CD14-positive monocyte (primary cell): ENCODE measurements around the gene CACNA1E. TPM values are rescaled to one million over a fixed set of nuclear protein-coding genes. Genes with fewer than 3 reads are reported as not detected.

Experiments used
- DNase-seq, 3 donors: peaks; one replicate each; pipeline ENCODE4 v3.0.0-alpha.2; 2011 to 2022
- H2AFZ ChIP-seq: 2 replicates; pipeline ENCODE4 v1.6.0; 2012; ENCODE audit warnings: mild to moderate bottlenecking, low read depth, low read length, inconsistent platforms; ENCODE audit not compliant: insufficient read depth, poor library complexity, severe bottlenecking
- H3K27ac ChIP-seq, 2 donors: 1 replicate in 1 of 2; 2 replicates in 1 of 2; pipeline ENCODE4 v1.5.1; 2012 to 2013; ENCODE audit warnings: low read length in 2 of 2, control low read depth in 1 of 2, inconsistent platforms in 1 of 2, low read depth in 1 of 2, mild to moderate bottlenecking in 1 of 2
- H3K27me3 ChIP-seq, 2 donors: one replicate each; pipeline versions ENCODE4 v1.6.0 to v1.6.1; 2011 to 2013; ENCODE audit warnings: low read length in 2 of 2; ENCODE audit not compliant: control insufficient read depth in 2 of 2, insufficient read depth in 2 of 2
- H3K36me3 ChIP-seq, 2 donors: replicated peaks in 1 of 2; 1 replicate in 1 of 2; 2 replicates in 1 of 2; pipeline versions ENCODE4 v1.5.1 to v1.6.1; 2012 to 2013; ENCODE audit warnings: low read length in 2 of 2, control low read depth in 1 of 2, inconsistent platforms in 1 of 2, mild to moderate bottlenecking in 1 of 2; ENCODE audit not compliant: insufficient read depth in 2 of 2, control insufficient read depth in 1 of 2
- H3K4me1 ChIP-seq, 2 donors: 1 replicate in 1 of 2; 2 replicates in 1 of 2; pipeline versions ENCODE4 v1.5.1 to v1.6.1; 2012 to 2013; ENCODE audit warnings: low read length in 2 of 2, control low read depth in 1 of 2, inconsistent platforms in 1 of 2, mild to moderate bottlenecking in 1 of 2, moderate library complexity in 1 of 2; ENCODE audit not compliant: insufficient read depth in 2 of 2, control insufficient read depth in 1 of 2
- H3K4me2 ChIP-seq: replicated peaks from 2 replicates; pipeline ENCODE3; 2012; ENCODE audit warnings: low read length, moderate library complexity, mild to moderate bottlenecking; ENCODE audit not compliant: poor library complexity, severe bottlenecking; ENCODE audit errors: extremely low read depth
- H3K4me3 ChIP-seq, 3 experiments: fragments of 200-600 bp in 1 of 3; sonication (generic) in 1 of 3; replicated peaks in 1 of 3; 1 replicate in 2 of 3; 2 replicates in 1 of 3; pipeline ENCODE4 v1.5.1; 2011 to 2013; ENCODE audit warnings: low read length in 3 of 3, mild to moderate bottlenecking in 3 of 3, control low read depth in 2 of 3, low read depth in 2 of 3, inconsistent platforms in 1 of 3, moderate library complexity in 1 of 3
- H3K79me2 ChIP-seq: 2 replicates; pipeline ENCODE4 v1.6.0; 2012; ENCODE audit warnings: mild to moderate bottlenecking, control low read depth, inconsistent platforms, low read length, moderate library complexity; ENCODE audit not compliant: insufficient read depth
- H3K9ac ChIP-seq: 2 replicates; pipeline ENCODE4 v1.6.0; 2017; ENCODE audit warnings: low read length, mild to moderate bottlenecking; ENCODE audit not compliant: insufficient read depth, poor library complexity, severe bottlenecking
- H3K9me3 ChIP-seq, 2 donors: replicated peaks in 1 of 2; 1 replicate in 1 of 2; 2 replicates in 1 of 2; pipeline versions ENCODE4 v1.5.1 to v1.6.1; 2012 to 2013; ENCODE audit warnings: low read length in 2 of 2, control low read depth in 1 of 2; ENCODE audit not compliant: control insufficient read depth in 1 of 2, insufficient read depth in 1 of 2
- H4K20me1 ChIP-seq: 2 replicates; pipeline ENCODE4 v1.6.0; 2012; ENCODE audit warnings: mild to moderate bottlenecking, low read length, control low read depth, moderate library complexity; ENCODE audit not compliant: insufficient read depth
- H3K27ac Mint-ChIP-seq, 7 donors: one replicate each; pipeline ENCODE4 v1.8.0; 2020; ENCODE audit warnings: mild to moderate bottlenecking in 7 of 7, mixed read lengths in 7 of 7, moderate library complexity in 6 of 7, inconsistent platforms in 2 of 7
- H3K27me3 Mint-ChIP-seq, 3 donors: one replicate each; pipeline ENCODE4 v1.8.0; 2021 to 2022; ENCODE audit warnings: low read depth in 3 of 3, mild to moderate bottlenecking in 3 of 3, mixed read lengths in 3 of 3, moderate library complexity in 3 of 3, inconsistent platforms in 1 of 3
- H3K36me3 Mint-ChIP-seq, 2 donors: one replicate each; pipeline ENCODE4 v1.8.0; 2020; ENCODE audit warnings: mixed read lengths in 2 of 2, inconsistent platforms in 1 of 2, mild to moderate bottlenecking in 1 of 2
- H3K4me1 Mint-ChIP-seq: one replicate; pipeline ENCODE4 v1.8.0; 2020; ENCODE audit warnings: mild to moderate bottlenecking, mixed read lengths
- H3K4me3 Mint-ChIP-seq, 2 donors: one replicate each; pipeline ENCODE4 v1.8.0; 2020; ENCODE audit warnings: mild to moderate bottlenecking in 2 of 2, mixed read lengths in 2 of 2, moderate library complexity in 1 of 2
- H3K9me3 Mint-ChIP-seq, 7 donors: one replicate each; pipeline ENCODE4 v1.8.0; 2020 to 2022; ENCODE audit warnings: mixed read lengths in 7 of 7, mild to moderate bottlenecking in 6 of 7, moderate library complexity in 6 of 7, inconsistent platforms in 2 of 7
- CTCF ChIP-seq: fragments of 200-600 bp; IDR thresholded peaks from one replicate; pipeline ENCODE4 v1.8.0; 2022; ENCODE audit warnings: antibody characterized with exemption, mild to moderate bottlenecking
- WGBS: methylation state at CpG from one replicate; pipeline ENCODE4 v1.1.5; 2013; ENCODE audit warnings: missing lambda C conversion rate; ENCODE audit not compliant: insufficient coverage; 5-methylcytosine and 5-hydroxymethylcytosine counted together
- intact Hi-C, 2 donors: fragments of 100-400 bp; cut with micrococcal nuclease; formaldehyde crosslinking; loops; one replicate each; pipeline versions ENCODE4 v1.15.0 to v1.15.1; 2023
- polyA plus RNA-seq, 3 donors: library from polyadenylated mRNA; depleted of rRNA in 1 of 3; unstranded in 2 of 3; stranded (reverse) in 1 of 3; fragments of 300-500 nt in 2 of 3; fragments of >200 nt in 1 of 3; fragmentation: Illumina TruSeq in 2 of 3; gene quantifications; 1 replicate in 2 of 3; 2 replicates in 1 of 3; pipeline ENCODE4 v1.2.3, GENCODE V29; 2012 to 2021

CACNA1E gene
- polyA plus RNA-seq, 3 donors = 0.04 TPM; not detected in 2

- no peak overlapping the region for H3K9ac ChIP-seq
- no peak overlapping the region for H3K27ac ChIP-seq
- no peak for DNase-seq
- no peaks in the 10 kb centered on the region for H3K36me3 ChIP-seq
- H3K4me3 ChIP-seq = no peak overlapping the region
- Mint-ChIP-seq H3K27me3 (peaks cover 10 to 12% (median 11%) of the 10 kb centered on the region in 3 donors), H3K4me1 (peaks cover 16% of the 10 kb centered on the region), H3K9me3 (peaks cover 0 to 7% (median 3%) of the 10 kb centered on the region in 7 donors), H3K27ac (no peak overlapping the region), H3K36me3 (no peaks in the 10 kb centered on the region), H3K4me3 (no peak overlapping the region)
- no peaks in the 10 kb centered on the region for H3K79me2 ChIP-seq
- TF ChIP-seq CTCF = peak; percentile 26
- WGBS = no CpG with 5 or more reads among the region's 6 CpGs
- H3K27me3 ChIP-seq = peaks cover 14 to 17% of the 10 kb centered on the region in 2 donors
- no peak overlapping the region for H2AFZ ChIP-seq
- intact Hi-C loops = no loop called here
- H3K9me3 ChIP-seq = peaks cover 0 to 2% of the 10 kb centered on the region in 2 donors
- peaks cover 2 to 7% of the 10 kb centered on the region in 2 donors for H3K4me1 ChIP-seq
- H4K20me1 ChIP-seq = no peaks in the 10 kb centered on the region
- H3K4me2 ChIP-seq = no peak overlapping the region
These were observed 14.6 kb downstream of the CACNA1E start for GRCh38 chr1:181497870-181498269.

GRCh38 chr1:181499825-181500224 lies 16.5 kb downstream of the CACNA1E start:
- Histone ChIP-seq H3K4me1 (peaks cover 22 to 26% of the 10 kb centered on the region in 2 donors), H3K9me3 (peaks cover 0 to 2% of the 10 kb centered on the region in 2 donors), H3K9ac (no peak overlapping the region), H2AFZ (no peak overlapping the region), H3K36me3 (no peaks in the 10 kb centered on the region), H4K20me1 (no peaks in the 10 kb centered on the region), H3K4me2 (no peak overlapping the region), H3K27ac (no peak overlapping the region), H3K27me3 (peaks cover 10 to 11% of the 10 kb centered on the region in 2 donors), H3K79me2 (no peaks in the 10 kb centered on the region), H3K4me3 (no peak overlapping the region)
- intact Hi-C loops = no loop called here
- no peak for TF ChIP-seq CTCF
- peaks cover 0 to 7% (median 3%) of the 10 kb centered on the region in 7 donors for H3K9me3 Mint-ChIP-seq
- no peak overlapping the region for H3K4me3 Mint-ChIP-seq
- peaks cover 10 to 11% (median 10%) of the 10 kb centered on the region in 3 donors for H3K27me3 Mint-ChIP-seq
- DNase-seq = no peak
- no peak overlapping the region for H3K27ac Mint-ChIP-seq
- 83% methylated on average over 4 of the region's 4 CpGs for WGBS
- H3K36me3 Mint-ChIP-seq = no peaks in the 10 kb centered on the region
- H3K4me1 Mint-ChIP-seq = peaks cover 34% of the 10 kb centered on the region
